GM19372 (cell line): ENCODE measurements around the gene C2orf78.
"Not testable (repeated sequence)": the region's sequence is repeated elsewhere in the genome, so short reads cannot be mapped to it uniquely, and the experiment has no call there.

ENCODE experiments used
- ATAC-seq: cut with Tn5 transposase; IDR thresholded peaks from one replicate; pipeline ENCODE4 v1.9.1; 2021; ENCODE audit warnings: mild to moderate bottlenecking, low read depth, moderate library complexity; ENCODE audit not compliant: unreplicated experiment

Gene C2orf78, protein sequence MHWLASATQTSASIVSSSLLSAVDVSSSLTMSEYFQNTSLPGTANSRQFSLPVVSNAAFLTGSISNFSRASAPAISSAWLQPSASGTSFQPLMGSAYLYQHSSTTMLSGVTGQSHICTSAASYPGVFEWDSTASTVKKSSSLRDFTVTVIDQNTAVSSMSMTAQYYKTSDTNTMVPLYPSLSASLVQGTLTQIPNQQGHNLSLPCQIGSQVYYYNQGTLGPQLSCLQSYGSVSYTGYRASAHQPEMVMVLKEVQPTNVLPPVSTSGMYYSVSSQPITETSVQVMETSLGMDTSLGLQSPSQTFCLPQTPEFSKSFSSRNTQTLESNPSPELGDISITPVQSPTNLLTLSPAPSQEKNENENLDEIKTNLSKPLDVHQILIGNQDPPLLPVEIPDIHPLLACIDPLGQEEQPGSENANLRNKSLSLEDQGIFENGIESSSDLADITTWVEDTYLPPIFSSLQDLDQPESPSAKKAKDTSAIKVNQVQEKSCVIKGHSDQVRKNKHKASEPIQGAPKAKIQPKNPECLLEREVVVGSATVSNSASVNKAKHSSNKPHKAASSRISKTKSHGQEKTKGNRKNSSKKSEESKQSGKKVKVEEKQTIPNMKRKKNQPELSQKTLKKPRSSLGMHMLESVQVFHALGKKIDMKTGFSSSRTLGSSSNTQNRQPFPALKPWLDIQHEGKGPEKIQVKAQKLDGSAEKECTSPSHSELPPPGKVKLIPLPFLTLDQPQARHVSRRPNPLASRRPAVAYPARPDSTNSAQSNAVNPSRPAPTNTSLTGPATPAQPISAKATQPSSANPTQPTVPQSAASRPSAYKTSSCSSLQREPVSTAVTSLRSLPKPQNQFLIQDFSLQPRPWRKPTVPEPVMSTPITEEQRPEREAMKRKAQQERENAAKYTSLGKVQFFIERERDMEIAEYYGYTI

DNA sequence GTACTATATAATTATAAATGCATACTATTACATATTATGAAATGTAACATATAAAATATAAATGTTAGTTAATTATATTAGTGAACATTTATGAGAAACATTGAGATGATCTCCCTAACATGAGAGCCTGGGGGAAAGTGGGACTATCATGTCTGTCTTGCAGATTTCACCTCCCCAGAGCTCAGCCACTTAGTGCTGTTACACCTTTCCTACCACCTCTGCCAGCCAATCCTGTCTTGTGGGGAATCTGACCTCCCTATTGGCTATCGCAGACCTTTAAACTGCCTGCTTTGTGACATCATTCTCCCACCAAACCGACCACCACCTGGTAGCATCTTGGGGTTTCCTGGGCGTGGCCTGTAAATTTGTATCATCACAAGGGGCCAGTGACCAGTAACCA lies at the start of gene C2orf78:
TSS of gene C2orf78 (plus strand) at position 301 of the 400 bp plus-strand sequence. CDS start 127 bp downstream, outside the sequence.
- ATAC-seq = not testable (repeated sequence)

DNA sequence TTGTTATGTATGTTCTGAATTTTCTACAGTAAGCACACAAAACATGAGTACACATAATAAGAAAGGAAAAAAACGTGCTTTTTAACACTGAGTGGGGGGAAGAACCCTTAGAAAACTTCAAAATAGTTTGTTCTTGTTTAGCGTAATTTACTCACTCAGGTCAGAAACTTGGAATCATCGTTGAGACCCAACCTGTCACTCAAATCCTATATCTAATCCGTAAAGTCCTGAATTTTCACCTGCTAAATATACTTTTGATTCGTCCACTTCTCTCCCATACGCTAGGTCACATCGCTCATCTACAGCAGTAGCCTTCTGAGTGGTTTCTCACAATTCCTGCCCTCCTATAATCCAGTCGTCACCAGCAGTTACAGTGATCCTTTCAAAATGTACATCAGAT lies 47.6 kb upstream of the C2orf78 start:
- ATAC-seq = no peak

DNA sequence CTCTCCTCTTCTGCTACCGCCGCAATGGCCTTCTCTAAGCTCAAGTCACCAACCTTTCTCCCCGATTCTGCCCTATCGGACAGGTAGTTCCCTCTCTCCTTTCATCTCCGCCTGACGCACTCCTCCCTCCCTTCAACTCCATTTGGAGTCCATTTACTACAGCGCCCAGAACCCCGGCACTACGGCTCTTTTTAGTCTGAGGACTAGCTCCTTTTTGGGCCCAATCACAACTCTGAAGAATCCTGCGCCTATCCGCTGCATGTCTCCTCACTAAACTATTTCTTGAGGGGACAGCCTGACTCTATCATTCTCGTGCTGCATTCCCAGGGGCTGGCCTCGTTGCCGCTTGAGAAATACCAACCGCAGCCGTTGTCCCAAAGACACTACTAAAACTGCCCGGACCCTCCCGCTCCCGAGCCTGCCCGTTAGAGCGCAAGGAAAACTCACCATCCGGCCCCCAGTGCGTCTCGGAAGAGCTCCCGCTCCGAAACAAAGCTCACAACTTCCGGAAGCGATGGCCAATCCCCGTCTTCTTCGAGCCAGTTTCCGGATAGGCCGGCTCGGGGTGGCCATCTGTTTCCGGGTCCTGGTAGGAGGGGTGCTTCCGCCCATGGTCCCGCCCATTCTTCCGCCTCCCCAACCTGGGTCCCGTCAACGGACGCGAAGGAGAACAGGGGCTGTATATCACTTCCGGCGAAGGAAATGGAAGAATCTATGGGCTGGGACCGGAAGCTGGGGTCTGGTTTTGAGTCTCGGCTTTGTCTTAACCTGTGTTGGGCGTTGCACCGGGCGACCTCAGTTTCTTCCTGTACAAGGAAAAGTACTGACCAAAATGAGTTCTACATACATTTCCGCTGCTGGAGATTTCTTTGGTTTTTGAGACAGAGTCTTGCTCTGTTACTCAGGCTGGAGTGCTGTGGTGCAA lies 46.9 kb upstream of the C2orf78 start, which contains the start of gene TPRKB:
TSS of gene TPRKB (minus strand) at position 491 of the 925 bp plus-strand sequence. CDS start 2,776 bp downstream, outside the sequence.
- peak; percentile 99 for ATAC-seq

DNA sequence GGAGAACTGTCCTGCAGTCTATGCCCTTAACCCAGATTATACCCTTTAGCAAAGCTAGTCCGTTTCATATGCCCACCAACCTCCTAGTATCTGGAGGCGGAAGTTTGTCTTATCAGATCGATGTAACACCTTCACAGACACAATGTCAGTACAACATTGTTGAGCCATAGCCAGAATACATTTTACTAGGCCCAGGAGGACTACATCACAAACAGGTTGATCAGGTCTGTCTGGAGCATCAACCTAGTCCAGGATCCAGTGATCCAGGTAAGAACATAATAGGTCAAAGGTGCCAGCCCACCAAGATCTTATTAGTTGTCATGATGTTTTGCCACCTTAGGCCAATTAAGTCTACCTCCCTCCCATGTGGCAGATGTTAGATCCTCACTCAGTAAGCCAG lies 44.9 kb upstream of the C2orf78 start:
- no peak for ATAC-seq

DNA sequence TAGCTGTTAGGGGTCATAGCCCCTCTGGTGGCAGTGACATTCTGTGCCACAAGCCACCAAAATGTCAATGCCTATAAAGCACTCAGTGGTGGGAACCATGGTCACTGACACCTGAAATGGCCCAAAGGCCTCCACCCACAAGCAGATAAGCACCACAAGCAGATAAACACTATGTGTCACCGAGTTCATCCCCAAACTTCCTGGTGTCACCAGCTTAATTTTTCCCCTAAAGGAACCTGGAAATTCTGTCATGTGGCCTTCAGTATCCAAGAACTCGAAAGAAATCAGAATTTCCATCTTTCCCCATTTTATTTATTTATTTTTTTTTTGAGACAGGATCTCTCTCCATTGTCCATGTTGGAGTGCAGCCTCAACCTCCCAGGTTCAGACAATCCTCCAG lies 43.2 kb upstream of the C2orf78 start:
- ATAC-seq = no peak

DNA sequence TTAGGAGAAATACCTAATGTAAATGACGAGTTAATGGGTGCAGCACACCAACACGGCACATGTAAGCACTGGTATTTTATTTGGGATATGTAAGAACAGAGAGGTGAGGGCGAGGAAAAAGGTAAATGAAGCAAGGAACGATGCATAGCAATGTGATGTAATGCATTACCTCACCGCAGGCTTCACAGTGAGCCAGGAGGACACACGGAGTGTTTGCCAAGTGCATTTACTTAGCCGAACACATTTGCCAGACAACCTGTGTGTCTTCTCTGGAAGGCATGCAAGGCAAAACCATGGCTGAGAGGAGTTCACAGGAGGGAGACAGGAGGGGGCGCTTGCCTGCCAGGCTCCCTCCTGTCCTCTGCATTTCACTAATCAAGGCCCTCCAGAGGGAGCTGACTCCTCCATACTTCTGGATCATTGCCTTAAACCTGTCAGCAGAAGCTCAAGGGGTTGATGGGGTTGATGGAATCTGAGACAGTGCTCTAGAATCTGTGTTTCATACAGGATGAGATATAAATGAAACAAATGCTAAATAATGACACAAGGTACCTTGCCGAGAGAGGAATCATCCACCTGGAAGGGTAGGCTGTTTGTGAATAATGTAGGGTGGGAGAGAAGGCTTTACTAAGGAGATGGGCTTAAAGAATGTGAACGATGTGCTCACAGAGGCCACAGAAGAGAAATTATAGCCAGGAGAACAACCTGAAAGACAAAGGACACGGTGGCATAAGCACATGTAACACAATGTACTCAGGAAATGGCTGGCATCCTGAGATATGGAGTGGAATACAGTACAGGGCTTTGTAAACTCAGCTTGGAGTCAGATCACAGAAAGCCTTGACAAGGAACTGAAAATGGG lies 37.7 kb upstream of the C2orf78 start:
- ATAC-seq = no peak

GRCh38 chr2:73746877-73747208 lies 37.1 kb upstream of the C2orf78 start:
- ATAC-seq = no peak

DNA sequence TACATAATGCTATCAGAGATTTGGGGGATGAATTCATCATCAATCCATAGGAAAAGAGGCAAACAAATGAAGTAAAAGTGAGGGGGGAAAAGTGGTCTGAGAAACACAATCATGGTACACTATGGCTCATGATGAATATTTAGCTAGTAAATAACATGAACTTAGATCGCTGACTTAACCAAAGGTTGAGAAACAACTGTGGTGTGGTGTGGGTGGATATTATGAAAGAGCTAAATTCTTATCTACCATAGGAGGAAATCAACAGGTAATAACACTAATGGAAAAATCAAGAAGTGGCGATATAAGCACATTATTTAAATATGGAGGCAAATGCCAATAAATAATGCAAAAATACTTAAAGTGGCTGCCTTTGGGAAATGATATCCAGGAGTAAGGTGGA lies 34.7 kb upstream of the C2orf78 start:
- no peak for ATAC-seq

DNA sequence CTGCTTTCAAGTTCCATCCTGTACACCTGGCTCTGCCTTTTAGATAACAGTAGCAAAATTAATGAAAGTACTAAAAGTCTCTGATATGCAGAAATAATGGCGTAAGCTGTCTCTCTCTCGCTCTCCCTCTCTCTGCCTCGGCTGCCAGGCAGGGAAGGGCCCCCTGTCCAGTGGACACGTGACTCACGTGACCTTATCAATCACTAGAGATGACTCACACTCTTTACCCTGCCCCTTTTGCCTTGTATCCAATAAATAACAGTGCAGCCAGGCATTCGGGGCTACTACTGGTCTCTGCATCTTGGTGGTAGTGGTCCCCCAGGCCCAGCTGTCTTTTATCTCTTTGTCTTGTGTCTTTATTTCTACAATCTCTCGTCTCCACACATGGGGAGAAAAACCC lies 29.7 kb upstream of the C2orf78 start:
- ATAC-seq = not testable (repeated sequence)

DNA sequence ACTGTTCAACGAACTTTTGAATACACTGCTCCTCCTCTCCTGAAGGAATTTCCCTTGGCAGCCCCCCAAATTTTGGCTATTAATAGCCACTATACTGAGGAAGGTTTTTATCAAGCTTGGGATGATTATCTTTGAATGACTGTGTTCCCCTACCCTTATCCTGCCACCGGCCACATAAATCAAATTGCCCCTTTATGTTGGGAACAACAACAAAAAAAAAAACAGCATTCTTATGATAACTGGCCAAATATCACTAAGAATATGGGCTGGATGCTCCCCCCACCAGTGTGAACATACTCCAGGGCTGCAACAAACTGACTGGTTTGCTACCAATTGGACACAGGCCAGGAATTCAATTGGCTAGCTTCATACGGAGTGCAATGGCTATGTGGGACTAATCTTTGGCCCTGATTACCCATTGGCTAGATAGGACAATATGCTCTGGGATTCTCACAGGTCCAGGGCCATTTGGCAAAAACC lies 24.7 kb upstream of the C2orf78 start:
- no peak for ATAC-seq

DNA sequence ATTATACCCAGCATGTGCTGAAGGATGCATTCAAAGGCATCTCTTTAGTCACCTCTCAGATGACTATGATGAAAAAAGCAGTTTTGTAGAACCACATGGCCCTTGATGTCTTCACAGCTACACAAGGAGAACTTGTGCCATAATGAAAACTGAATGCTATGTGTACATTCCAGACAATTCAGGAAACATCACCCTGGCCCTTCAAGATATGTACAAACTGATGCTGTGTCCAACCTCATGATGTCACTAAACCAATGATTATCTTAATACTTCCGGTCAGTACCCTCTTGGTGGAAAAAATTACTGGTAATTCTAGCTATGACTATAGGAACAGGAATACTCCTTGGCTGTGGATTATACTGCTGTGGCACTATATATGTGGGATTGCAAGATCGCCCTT lies 24.1 kb upstream of the C2orf78 start:
- ATAC-seq = no peak

- ATAC-seq = no peak
Measured at GRCh38 chr2:73762571-73762970, 21.4 kb upstream of the C2orf78 start.

DNA sequence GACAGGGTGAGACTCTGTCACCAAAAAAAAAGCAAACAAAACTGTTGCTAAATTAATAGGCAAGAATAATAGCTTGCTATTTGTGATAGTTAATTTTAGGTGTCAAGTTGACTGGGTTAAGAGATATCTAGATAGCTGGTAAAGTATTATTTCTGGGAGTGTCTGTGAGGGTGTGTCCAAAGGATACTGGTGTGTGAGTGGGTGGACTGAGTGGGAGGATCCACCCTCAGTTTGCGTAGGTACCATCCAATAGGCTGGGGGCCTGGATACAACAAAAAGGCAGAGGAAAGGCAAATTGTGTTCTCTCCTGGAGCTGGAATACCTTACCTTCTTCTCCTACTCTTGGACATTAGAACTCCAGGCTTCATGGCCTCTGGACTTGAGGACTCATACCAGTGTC lies 19.0 kb upstream of the C2orf78 start:
- ATAC-seq = no peak

- no peak for ATAC-seq
Measured at GRCh38 chr2:73766349-73766748, 17.6 kb upstream of the C2orf78 start.

- ATAC-seq = no peak
Measured at GRCh38 chr2:73766994-73767393, 17.0 kb upstream of the C2orf78 start.

GRCh38 chr2:73770725-73771124 lies 13.3 kb upstream of the C2orf78 start:
- ATAC-seq = no peak

- ATAC-seq = no peak
Measured at GRCh38 chr2:73772819-73773218, 11.2 kb upstream of the C2orf78 start.

DNA sequence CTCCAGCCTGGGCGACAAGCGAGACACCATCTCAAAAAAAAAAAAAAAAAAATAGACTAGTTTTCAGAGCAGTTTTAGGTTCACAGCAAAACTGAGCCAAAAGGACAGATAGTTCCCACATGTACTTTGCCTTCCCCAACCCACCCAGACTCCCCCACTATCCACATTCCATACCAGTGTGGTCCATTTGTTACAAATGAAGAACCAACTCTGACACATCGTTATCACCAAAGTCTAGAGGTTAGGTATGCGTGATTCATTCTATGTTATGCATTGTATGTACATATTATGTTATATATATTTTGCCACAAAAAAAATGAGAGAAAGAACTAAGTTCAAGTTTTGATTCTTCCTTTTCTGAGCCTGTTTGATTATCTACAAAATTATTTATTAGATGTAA lies 7.6 kb upstream of the C2orf78 start:
- no peak for ATAC-seq

GRCh38 chr2:73776869-73777519 lies 7.0 kb upstream of the C2orf78 start:
- no peak for ATAC-seq
